ENCODE measurements around the gene UBL4A. TPM values are rescaled to one million over a fixed set of nuclear protein-coding genes. Genes with fewer than 3 reads are reported as not detected.

The UBL4A gene
- total and polyA plus RNA-seq, 4 donors: 21.3 to 39.6 (median 30.6) TPM

GRCh38 chrX:154487518-154488290 lies 1.3 kb upstream of the UBL4A start:
- Histone ChIP-seq H3K9ac (ENCODE audit: insufficient read depth in 1 of 2, low read length in 2 of 2) (no peak overlapping the region), H3K9me3 (ENCODE audit: control insufficient read depth in 4 of 4, insufficient read depth in 3 of 4, low read length in 3 of 4) (peaks cover 0 to 3% (median 0%) of the 10 kb centered on the region in 4 donors), H3K4me3 (no peak overlapping the region), H3K27me3 (ENCODE audit: control insufficient read depth in 3 of 3, insufficient read depth in 3 of 3, low read length in 2 of 3) (no peaks in the 10 kb centered on the region), H3K27ac (ENCODE audit: low read depth in 1 of 2, low read length in 1 of 2) (no peak overlapping the region), H3K36me3 (ENCODE audit: control insufficient read depth in 4 of 4, insufficient read depth in 4 of 4, low read length in 4 of 4) (peaks cover 0 to 7% (median under 1%) of the 10 kb centered on the region in 4 donors), H3K4me1 (ENCODE audit: control insufficient read depth in 5 of 5, insufficient read depth in 5 of 5, low read length in 5 of 5) (peaks cover 0 to 9% (median 0%) of the 10 kb centered on the region in 5 donors)
- TF ChIP-seq, protein P1, sequence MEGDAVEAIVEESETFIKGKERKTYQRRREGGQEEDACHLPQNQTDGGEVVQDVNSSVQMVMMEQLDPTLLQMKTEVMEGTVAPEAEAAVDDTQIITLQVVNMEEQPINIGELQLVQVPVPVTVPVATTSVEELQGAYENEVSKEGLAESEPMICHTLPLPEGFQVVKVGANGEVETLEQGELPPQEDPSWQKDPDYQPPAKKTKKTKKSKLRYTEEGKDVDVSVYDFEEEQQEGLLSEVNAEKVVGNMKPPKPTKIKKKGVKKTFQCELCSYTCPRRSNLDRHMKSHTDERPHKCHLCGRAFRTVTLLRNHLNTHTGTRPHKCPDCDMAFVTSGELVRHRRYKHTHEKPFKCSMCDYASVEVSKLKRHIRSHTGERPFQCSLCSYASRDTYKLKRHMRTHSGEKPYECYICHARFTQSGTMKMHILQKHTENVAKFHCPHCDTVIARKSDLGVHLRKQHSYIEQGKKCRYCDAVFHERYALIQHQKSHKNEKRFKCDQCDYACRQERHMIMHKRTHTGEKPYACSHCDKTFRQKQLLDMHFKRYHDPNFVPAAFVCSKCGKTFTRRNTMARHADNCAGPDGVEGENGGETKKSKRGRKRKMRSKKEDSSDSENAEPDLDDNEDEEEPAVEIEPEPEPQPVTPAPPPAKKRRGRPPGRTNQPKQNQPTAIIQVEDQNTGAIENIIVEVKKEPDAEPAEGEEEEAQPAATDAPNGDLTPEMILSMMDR (IDR thresholded peaks at IDR 0.05; ENCODE audit: control extremely low read depth, extremely low read depth): no peak
- WGBS, 2 donors: 93 to 94% methylated on average over 25 to 28 of the region's 28 CpGs
- DNase-seq (no peak), ATAC-seq (ENCODE audit: insufficient read depth, low FRiP score) (no peak)

DNA sequence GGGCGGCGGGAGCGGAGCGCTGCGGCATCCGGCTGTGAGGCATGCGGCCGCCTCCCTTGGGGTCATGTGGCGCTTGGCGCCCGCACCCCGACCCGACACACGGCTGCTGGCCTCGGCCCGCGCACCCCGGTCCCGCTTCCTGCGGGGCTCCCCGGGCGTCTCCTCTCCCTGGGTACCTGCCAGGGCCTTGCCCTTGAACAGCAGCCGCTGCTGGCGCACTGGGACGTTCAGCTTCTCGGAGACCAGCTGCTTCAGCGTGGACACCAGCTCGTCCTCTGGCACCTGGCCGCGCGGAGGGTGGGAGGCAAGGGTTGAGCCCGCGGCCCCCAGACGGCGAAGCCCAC lies 391 bp downstream of the UBL4A start:
- Histone ChIP-seq H3K27ac (ENCODE audit: low read depth in 1 of 2, low read length in 1 of 2) (peak overlapping the region; percentile 83 to 92), H3K9me3 (ENCODE audit: control insufficient read depth in 4 of 4, insufficient read depth in 3 of 4, low read length in 3 of 4) (peaks cover 0 to 3% (median 0%) of the 10 kb centered on the region in 4 donors), H3K36me3 (ENCODE audit: control insufficient read depth in 4 of 4, insufficient read depth in 4 of 4, low read length in 4 of 4) (peaks cover 0 to 7% (median under 1%) of the 10 kb centered on the region in 4 donors), H3K9ac (ENCODE audit: insufficient read depth in 1 of 2, low read length in 2 of 2) (no peak overlapping the region), H3K4me3 (peak overlapping the region; percentile 58), H3K27me3 (ENCODE audit: control insufficient read depth in 3 of 3, insufficient read depth in 3 of 3, low read length in 2 of 3) (no peaks in the 10 kb centered on the region), H3K4me1 (ENCODE audit: control insufficient read depth in 5 of 5, insufficient read depth in 5 of 5, low read length in 5 of 5) (peaks cover 0 to 9% (median 0%) of the 10 kb centered on the region in 5 donors)
- ATAC-seq (ENCODE audit: insufficient read depth, low FRiP score) (no peak), DNase-seq (peak in 2 of 3 donors; percentile 22 to 24)
- TF ChIP-seq, protein P1 (IDR thresholded peaks at IDR 0.05; ENCODE audit: control extremely low read depth, extremely low read depth): no peak
- WGBS, 2 donors: 0 to 44% methylated on average over 11 to 35 of the region's 35 CpGs

DNA sequence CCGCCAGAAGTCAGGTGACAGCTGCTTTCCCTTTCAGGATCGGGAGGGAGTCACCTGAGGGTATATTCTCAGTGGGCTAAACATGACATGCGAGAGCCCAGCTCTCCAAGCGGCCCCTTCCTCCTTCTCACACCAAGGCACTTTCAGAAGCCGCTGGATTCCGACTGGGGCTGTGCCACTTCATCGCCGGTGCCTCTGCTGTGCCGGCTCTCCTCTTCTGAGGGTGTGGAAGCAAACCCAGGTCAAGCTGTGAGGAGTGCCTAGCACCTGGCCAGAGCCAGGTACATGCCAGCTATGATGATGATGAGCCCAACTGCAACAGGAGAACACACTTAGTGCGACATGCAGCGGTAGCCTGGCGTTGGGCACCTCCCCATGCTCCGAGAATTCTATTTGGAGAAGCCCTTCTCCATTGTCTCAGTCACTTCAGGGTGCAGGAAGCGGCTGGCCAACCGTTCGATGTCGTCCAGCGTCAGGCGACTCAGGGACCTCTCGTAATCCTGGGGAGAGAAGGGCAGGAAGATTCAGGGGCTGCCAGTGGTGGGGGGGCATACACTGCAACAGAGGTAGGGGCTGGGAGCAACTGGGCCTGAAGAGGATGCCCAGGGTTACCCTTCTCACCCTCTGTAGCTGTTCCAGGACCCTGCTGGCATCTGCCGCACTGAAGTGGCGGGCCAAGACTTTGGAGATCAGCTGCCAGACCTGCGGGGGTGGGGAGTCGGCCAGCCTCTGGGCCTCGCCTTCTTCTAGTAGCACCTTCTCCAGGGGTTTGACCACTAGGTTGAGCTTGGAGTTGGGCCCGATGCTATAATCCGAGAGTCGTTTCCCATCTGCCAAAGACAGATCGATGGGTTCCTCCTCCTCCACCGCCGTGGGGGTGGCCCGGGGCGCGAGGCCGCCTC lies 1.0 kb downstream of the UBL4A start:
- TF ChIP-seq, protein P1 (IDR thresholded peaks at IDR 0.05; ENCODE audit: control extremely low read depth, extremely low read depth): no peak
- Histone ChIP-seq H3K36me3 (ENCODE audit: control insufficient read depth in 4 of 4, insufficient read depth in 4 of 4, low read length in 4 of 4) (peaks cover 0 to 7% (median under 1%) of the 10 kb centered on the region in 4 donors), H3K27me3 (ENCODE audit: control insufficient read depth in 3 of 3, insufficient read depth in 3 of 3, low read length in 2 of 3) (no peaks in the 10 kb centered on the region), H3K9me3 (ENCODE audit: control insufficient read depth in 4 of 4, insufficient read depth in 3 of 4, low read length in 3 of 4) (peaks cover 0 to 3% (median 0%) of the 10 kb centered on the region in 4 donors), H3K4me1 (ENCODE audit: control insufficient read depth in 5 of 5, insufficient read depth in 5 of 5, low read length in 5 of 5) (peaks cover 0 to 9% (median 0%) of the 10 kb centered on the region in 5 donors), H3K9ac (ENCODE audit: insufficient read depth in 1 of 2, low read length in 2 of 2) (no peak overlapping the region), H3K27ac (ENCODE audit: low read depth in 1 of 2, low read length in 1 of 2) (peak overlapping the region; percentile 83 to 92), H3K4me3 (peak overlapping the region; percentile 58)
- WGBS, 2 donors: 60 to 63% methylated on average over 21 to 35 of the region's 35 CpGs
- DNase-seq: no peak
- ATAC-seq (ENCODE audit: insufficient read depth, low FRiP score): no peak
